ENCODE measurements around the gene SYNPO2L.

The SYNPO2L gene

DNA sequence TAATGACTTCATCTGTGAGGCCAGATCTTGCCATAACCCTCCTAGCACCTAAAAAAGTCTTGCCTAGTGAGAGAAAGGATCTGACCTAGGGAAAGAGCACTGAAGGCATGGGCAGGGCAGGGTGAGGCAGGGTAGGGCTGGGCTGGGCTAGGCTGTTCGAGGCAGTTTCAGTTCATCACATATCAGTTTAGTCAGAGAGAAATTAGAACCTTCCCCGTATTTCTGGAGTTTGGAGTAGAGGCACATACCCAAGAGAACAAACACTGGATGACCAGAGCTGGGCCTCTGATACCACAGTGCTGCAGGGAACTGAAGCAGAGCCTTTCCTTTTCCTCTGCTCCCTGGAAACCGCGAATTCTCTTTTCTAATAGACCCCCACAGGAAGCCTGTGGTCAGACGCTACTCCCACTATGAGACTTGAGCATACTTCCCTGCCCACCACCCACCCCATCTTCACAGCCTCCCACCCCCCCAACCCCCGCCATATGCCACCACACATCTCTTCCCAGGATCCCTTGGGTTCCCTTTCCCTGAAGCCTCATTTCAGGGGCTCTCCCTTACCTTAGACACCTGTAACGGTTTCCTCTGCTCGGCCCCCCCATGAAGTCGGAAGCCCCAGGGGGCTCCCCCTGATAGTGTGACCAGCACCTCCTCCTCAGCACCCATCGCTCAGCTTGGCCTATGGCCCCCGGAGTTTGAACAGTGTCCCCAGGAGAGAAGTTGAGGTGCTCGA, 406 bp downstream of the SYNPO2L start:
- TF ChIP-seq, protein P1, sequence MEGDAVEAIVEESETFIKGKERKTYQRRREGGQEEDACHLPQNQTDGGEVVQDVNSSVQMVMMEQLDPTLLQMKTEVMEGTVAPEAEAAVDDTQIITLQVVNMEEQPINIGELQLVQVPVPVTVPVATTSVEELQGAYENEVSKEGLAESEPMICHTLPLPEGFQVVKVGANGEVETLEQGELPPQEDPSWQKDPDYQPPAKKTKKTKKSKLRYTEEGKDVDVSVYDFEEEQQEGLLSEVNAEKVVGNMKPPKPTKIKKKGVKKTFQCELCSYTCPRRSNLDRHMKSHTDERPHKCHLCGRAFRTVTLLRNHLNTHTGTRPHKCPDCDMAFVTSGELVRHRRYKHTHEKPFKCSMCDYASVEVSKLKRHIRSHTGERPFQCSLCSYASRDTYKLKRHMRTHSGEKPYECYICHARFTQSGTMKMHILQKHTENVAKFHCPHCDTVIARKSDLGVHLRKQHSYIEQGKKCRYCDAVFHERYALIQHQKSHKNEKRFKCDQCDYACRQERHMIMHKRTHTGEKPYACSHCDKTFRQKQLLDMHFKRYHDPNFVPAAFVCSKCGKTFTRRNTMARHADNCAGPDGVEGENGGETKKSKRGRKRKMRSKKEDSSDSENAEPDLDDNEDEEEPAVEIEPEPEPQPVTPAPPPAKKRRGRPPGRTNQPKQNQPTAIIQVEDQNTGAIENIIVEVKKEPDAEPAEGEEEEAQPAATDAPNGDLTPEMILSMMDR (IDR thresholded peaks at IDR 0.05; ENCODE audit: insufficient read depth, low read depth, low read length, missing control alignments): no peak
- peak; percentile 45 for DNase-seq (ENCODE audit: low read depth)
- no peak overlapping the region for H3K4me3 ChIP-seq (ENCODE audit: low read depth, low read length)

DNA sequence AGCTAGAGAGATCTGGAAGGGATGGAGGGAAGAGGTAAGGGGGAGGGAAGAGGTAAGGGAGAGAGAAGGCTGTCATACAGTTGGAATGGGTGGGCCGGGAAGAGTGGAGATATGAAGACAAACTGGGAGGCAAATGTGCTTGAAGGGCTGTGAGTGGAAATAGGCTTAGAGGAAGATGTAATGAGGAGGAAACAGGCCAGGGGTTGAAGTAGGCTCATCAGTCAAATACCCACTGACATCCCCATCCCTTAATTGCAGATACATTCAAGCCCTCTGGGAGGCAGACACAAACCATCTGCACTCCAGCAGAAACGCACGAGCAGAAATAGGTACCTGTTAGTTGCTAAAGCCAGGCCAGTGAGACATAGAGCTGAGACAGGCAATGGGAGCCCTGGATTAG, 2.1 kb downstream of the SYNPO2L start:
- TF ChIP-seq, protein P1 (IDR thresholded peaks at IDR 0.05; ENCODE audit: insufficient read depth, low read depth, low read length, missing control alignments): peak; percentile 23
- peak; percentile 63 for DNase-seq (ENCODE audit: low read depth)
- no peak overlapping the region for H3K4me3 ChIP-seq (ENCODE audit: low read depth, low read length)

DNA sequence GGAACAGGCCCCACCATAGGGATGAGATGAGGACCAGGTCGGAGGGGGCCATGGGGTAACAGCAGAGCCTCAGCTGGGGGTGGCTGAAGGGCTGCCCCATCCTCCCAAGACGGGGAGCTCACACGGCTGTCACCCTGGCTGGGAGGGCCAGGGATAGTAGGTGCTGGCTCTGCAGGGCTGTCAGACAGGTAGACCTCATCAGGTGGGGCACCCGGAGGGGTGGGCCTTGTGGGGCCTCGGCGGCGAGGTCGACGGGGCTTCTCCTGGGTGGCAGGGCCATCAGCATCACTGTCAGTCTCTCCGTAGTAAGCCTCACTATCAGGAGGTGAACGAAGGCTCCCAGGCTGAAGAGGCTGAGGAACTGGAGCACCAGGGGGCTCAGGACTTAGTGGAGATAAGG, 2.6 kb downstream of the SYNPO2L start:
- no peak for DNase-seq (ENCODE audit: low read depth)
- H3K4me3 ChIP-seq (ENCODE audit: low read depth, low read length): no peak overlapping the region
- TF ChIP-seq, protein P1 (IDR thresholded peaks at IDR 0.05; ENCODE audit: insufficient read depth, low read depth, low read length, missing control alignments): no peak

DNA sequence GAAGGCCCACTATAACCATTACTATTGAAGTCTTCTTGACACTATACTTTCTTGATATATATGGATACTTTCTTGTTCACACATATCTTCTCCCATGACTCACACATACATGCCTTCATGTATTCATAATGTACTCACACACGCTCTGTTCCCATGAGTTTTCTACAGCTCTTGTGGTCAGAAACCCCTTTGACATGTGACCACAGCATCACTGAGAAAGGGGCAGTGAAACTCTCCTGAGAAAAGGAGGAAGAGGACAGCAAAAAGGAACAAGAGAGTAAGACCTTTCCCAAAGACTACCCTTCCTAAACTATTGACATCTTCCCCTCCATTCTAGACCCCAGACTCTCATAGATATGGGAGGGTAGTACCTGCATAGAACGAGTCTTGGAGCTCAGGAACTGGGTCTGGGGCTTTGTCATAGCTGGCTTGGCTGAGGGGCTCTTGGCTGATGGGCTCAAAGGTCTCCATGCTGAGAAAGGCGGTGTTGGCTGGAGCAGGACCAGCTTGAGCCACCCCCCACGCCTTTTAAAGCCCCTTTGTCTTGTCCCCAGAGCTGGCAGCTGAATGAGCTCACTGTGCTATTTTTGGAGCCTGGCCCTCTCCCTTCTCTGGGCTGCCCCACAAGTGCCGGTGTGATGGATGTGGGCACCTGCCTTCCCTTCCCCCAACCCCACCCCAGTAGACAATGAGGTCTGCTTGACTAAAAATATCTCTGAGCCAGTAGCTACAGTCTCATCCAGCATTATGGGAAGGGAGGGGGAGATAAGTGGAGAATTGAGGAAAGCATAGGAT, 5.1 kb downstream of the SYNPO2L start:
- peak overlapping the region; percentile 22; the same call in 1 of the 2 replicates for H3K4me3 ChIP-seq (ENCODE audit: low read depth, low read length)
- TF ChIP-seq, protein P1 (IDR thresholded peaks at IDR 0.05; ENCODE audit: insufficient read depth, low read depth, low read length, missing control alignments): no peak
- peak; percentile 79 for DNase-seq (ENCODE audit: low read depth)

DNA sequence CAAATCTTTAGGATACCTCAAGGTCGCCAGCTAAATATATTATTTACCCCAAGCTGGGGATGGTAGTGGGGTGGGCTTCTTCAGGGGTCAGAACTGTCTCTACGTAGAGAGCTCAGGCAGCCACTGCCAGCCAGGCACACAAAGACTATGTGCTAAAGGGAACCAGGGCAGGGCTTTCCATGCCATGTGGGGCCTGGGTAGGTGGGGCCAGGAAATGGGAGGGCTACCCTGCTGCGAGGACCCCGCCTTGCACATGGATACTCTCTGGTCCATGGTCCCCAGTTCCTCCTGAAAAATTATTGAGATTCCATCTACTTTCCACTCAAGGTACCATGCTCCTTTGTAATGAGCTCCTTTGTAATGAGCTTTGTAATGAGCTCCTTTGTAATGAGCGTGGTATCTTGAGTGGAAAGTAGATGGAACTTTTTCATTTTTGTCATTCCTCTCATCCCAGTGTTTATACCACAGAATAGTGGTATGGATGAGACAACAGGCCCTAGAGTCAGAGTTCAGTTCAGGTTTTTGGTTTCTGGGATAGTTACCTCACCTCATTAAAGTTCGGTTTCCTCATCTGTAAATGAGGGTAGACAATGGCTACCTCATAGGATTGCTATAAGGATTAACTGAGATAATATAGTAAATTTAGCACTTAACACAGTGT, 5.8 kb downstream of the SYNPO2L start:
- TF ChIP-seq, protein P1 (IDR thresholded peaks at IDR 0.05; ENCODE audit: insufficient read depth, low read depth, low read length, missing control alignments): no peak
- no peak overlapping the region; the same call in 1 of the 2 replicates for H3K4me3 ChIP-seq (ENCODE audit: low read depth, low read length)
- no peak for DNase-seq (ENCODE audit: low read depth)

DNA sequence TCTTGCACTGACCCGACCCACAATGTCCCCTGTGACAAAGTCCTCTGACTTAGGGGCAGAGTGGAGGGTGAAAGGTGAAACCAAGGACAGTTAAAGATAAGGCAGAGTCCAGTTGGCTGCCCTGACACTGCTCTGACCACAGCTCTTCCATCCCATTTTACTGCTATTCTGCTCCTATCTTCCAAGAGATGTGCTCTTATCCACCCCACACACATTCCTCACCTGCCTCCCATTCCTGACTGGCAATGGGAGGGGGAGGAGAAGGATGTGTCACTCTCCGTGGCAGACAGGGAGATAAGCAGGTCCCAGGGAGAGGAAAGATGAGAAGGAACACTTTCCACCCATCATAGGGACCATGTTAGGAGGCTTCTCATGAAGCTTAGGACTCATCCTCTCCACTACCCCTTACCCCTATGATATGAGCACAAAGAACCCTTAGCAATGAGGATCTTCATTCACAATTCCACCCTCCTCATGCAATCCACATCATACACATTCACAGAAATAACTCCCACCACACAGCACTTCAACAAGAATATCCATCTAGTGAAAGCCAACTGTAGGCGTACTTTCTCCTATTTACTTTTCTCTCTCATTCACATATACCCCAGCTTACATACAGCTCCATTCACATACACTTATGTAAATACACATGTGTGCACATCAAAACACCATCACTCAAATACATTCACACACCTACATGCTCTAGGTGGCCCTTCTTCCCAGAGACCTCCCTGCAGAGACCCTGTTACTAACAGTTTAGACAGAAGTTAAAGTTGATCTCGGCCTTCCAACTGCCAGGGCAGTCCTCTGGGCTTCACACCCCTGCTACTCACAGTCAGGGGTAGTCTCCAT, 6.6 kb downstream of the SYNPO2L start:
- DNase-seq (ENCODE audit: low read depth): no peak
- TF ChIP-seq, protein P1 (IDR thresholded peaks at IDR 0.05; ENCODE audit: insufficient read depth, low read depth, low read length, missing control alignments): no peak

More for the DNA sequence above, 6.6 kb downstream of the SYNPO2L start:
- H3K4me3 ChIP-seq (ENCODE audit: low read depth, low read length): peak overlapping the region; percentile 4; the same call in 1 of the 2 replicates

Measured in GM12865 (cell line).